NCI-H2227 treated with DMSO at 0.1 percent for 48 hours (cell line): Measurements from ENCODE around the gene ARL6IP5.

Source experiments
- DNase-seq: peaks from one replicate; lab custom pipeline; 2025; lab: John Stamatoyannopoulos, UW

Gene ARL6IP5

GRCh38 chr3:69116897-69117296 lies 32.2 kb downstream of the ARL6IP5 start:
- DNase-seq, result no peak

- DNase-seq, result no peak
Observed at GRCh38 chr3:69118555-69118954, 33.8 kb downstream of the ARL6IP5 start.

- no peak for DNase-seq
Observed at GRCh38 chr3:69119138-69119537, 34.4 kb downstream of the ARL6IP5 start.

- no peak for DNase-seq
Observed at GRCh38 chr3:69119681-69120080, 34.9 kb downstream of the ARL6IP5 start.

GRCh38 chr3:69120879-69121464 lies 36.2 kb downstream of the ARL6IP5 start:
- DNase-seq, result peak; percentile 47

GRCh38 chr3:69121513-69121912 lies 36.8 kb downstream of the ARL6IP5 start:
- DNase-seq, result no peak

- no peak for DNase-seq
Observed at GRCh38 chr3:69121950-69122349, 37.2 kb downstream of the ARL6IP5 start.

GRCh38 chr3:69122403-69122802 lies 37.7 kb downstream of the ARL6IP5 start, which contains the start of gene LMOD3:
Gene LMOD3, minus strand, starts transcription at chr3:69122595. Its CDS starts 209 bp downstream, at chr3:69122386.
- no peak for DNase-seq

GRCh38 chr3:69126216-69126615 lies 41.5 kb downstream of the ARL6IP5 start:
- no peak for DNase-seq

- DNase-seq, result no peak
Observed at GRCh38 chr3:69126999-69127398, 42.3 kb downstream of the ARL6IP5 start.

- DNase-seq, result no peak
Observed at GRCh38 chr3:69128509-69128908, 43.8 kb downstream of the ARL6IP5 start.

GRCh38 chr3:69129531-69129930 lies 44.8 kb downstream of the ARL6IP5 start:
- DNase-seq, result no peak

- DNase-seq, result no peak
Observed at GRCh38 chr3:69130689-69131088, 46.0 kb downstream of the ARL6IP5 start.

GRCh38 chr3:69137005-69137404 lies 52.3 kb downstream of the ARL6IP5 start:
- DNase-seq, result no peak

GRCh38 chr3:69137412-69137811 lies 52.7 kb downstream of the ARL6IP5 start:
- DNase-seq, result no peak

- DNase-seq, result no peak
Observed at GRCh38 chr3:69141313-69141712, 56.6 kb downstream of the ARL6IP5 start.

GRCh38 chr3:69142090-69142489 lies 57.4 kb downstream of the ARL6IP5 start:
- DNase-seq, result no peak

- DNase-seq, result no peak
Observed at GRCh38 chr3:69142797-69143454, 58.2 kb downstream of the ARL6IP5 start.

GRCh38 chr3:69143612-69144011 lies 58.9 kb downstream of the ARL6IP5 start:
- no peak for DNase-seq

GRCh38 chr3:69144631-69145245 lies 60.0 kb downstream of the ARL6IP5 start:
- DNase-seq, result peak; percentile 1

GRCh38 chr3:69145688-69146087 lies 61.0 kb downstream of the ARL6IP5 start:
- no peak for DNase-seq

GRCh38 chr3:69149586-69149985 lies 64.8 kb downstream of the ARL6IP5 start:
- DNase-seq, result no peak
